A549 (cell line): ENCODE data around the gene KCNG2. TPM values are rescaled to one million over a fixed set of nuclear protein-coding genes. Genes with fewer than 3 reads are reported as not detected.

Experiments used
- ATAC-seq, 2 experiments: fragments of 200-7000 bp in 1 of 2; fragments of >200 bp in 1 of 2; cut with Nextera tagmentation in 1 of 2; cut with Tn5 transposase in 1 of 2; 3 replicates each; pipeline versions ENCODE4 v1.8.0 to v1.9.1; 2018 to 2020; ENCODE audit warnings: mild to moderate bottlenecking in 1 of 2, moderate library complexity in 1 of 2
- CTCF ChIA-PET: fragments of 300-600 bp; sonication (Branson Sonifier 250); formaldehyde crosslinking; extraction: SDS; loops from one replicate; lab custom pipeline; 2021; ENCODE audit warnings: antibody characterized with exemption, inconsistent platforms; lab: Yijun Ruan, JAX
- POLR2A ChIA-PET: fragments of 350-600 bp; formaldehyde crosslinking; extraction: SDS; loops from one replicate; lab custom pipeline; 2021; ENCODE audit warnings: antibody characterized with exemption, inconsistent platforms; lab: Yijun Ruan, JAX
- DNase-seq, 2 experiments: peaks; one replicate each; pipeline versions ENCODE4 v3.0.0 to v3.0.0-alpha.2; 2011 to 2016; ENCODE audit warnings: low read depth in 1 of 2, low spot score in 1 of 2
- FAIRE-seq: peaks from 2 replicates; lab custom pipeline; 2011; peaks lifted over from hg19 to GRCh38; lab: Jason Lieb, UNC
- H3K27ac ChIP-seq, 2 experiments: fragments of >200 bp; sonication (Bioruptor Twin); formaldehyde crosslinking; 3 replicates each; pipeline ENCODE4 v1.5.1; 2016 to 2017
- H3K4me1 ChIP-seq: fragments of >200 bp; sonication (Bioruptor Twin); formaldehyde crosslinking; 3 replicates; pipeline ENCODE4 v1.6.1; 2016
- H3K4me2 ChIP-seq: fragments of >200 bp; sonication (Bioruptor Twin); formaldehyde crosslinking; 3 replicates; pipeline ENCODE4 v1.6.1; 2016
- H3K4me3 ChIP-seq: fragments of >200 bp; sonication (Bioruptor Twin); formaldehyde crosslinking; 3 replicates; pipeline ENCODE4 v1.5.1; 2016
- H3K9me3 ChIP-seq: fragments of >200 bp; sonication (Bioruptor Twin); formaldehyde crosslinking; 3 replicates; pipeline ENCODE4 v1.6.1; 2016
- BHLHE40 ChIP-seq: IDR thresholded peaks from 2 replicates; pipeline ENCODE4 v1.6.1; 2012; ENCODE audit warnings: low read depth, low read length, inconsistent platforms
- CHD2 ChIP-seq: fragments of 150-350 bp; IDR thresholded peaks from 2 replicates; pipeline ENCODE4 v1.6.1; 2014; ENCODE audit warnings: low read length; ENCODE audit not compliant: partially characterized antibody
- E2F6 ChIP-seq: IDR thresholded peaks from 2 replicates; pipeline ENCODE4 v1.6.1; 2012; ENCODE audit warnings: low read depth, borderline replicate concordance
- ESRRA ChIP-seq: fragments of 150-350 bp; IDR thresholded peaks from 2 replicates; pipeline ENCODE4 v1.6.1; 2014; ENCODE audit warnings: mild to moderate bottlenecking, low read length, borderline replicate concordance
- FOSB ChIP-seq: fragments of 250-450 bp; sonication (Bioruptor Pico); IDR thresholded peaks from 2 replicates; pipeline ENCODE4 v1.5.0; 2020; ENCODE audit warnings: mild to moderate bottlenecking, moderate library complexity
- GATA3 ChIP-seq: IDR thresholded peaks from 2 replicates; pipeline ENCODE4 v1.6.1; 2012; ENCODE audit warnings: borderline replicate concordance
- HEYL ChIP-seq: fragments of 250-450 bp; sonication (Bioruptor Pico); IDR thresholded peaks from 2 replicates; pipeline ENCODE4 v1.8.0; 2021; ENCODE audit warnings: mild to moderate bottlenecking, moderate library complexity
- HMGXB4 ChIP-seq: fragments of 250-450 bp; sonication (Bioruptor Pico); IDR thresholded peaks from 2 replicates; pipeline ENCODE4 v1.5.0; 2021; ENCODE audit warnings: mild to moderate bottlenecking, moderate library complexity, borderline replicate concordance
- HOXB13 ChIP-seq: fragments of 250-450 bp; sonication (Bioruptor Pico); IDR thresholded peaks from 2 replicates; pipeline ENCODE4 v1.5.0; 2020; ENCODE audit warnings: low read depth, mild to moderate bottlenecking, moderate library complexity
- HOXB5 ChIP-seq: fragments of 250-450 bp; sonication (Bioruptor Pico); IDR thresholded peaks from 2 replicates; pipeline ENCODE4 v1.5.0; 2020; ENCODE audit warnings: mild to moderate bottlenecking, moderate library complexity
- JUN ChIP-seq, 2 experiments: fragments of >200 bp; sonication (Bioruptor Twin); formaldehyde crosslinking; IDR thresholded peaks; 2 replicates in 1 of 2; 3 replicates in 1 of 2; pipeline ENCODE4 v1.6.1; 2016 to 2017
- MAFK ChIP-seq: fragments of 450-650 bp; IDR thresholded peaks from 2 replicates; pipeline ENCODE4 v1.6.1; 2014; ENCODE audit not compliant: partially characterized antibody
- MAZ ChIP-seq: fragments of 150-350 bp; IDR thresholded peaks from 2 replicates; pipeline ENCODE4 v1.6.1; 2014; ENCODE audit warnings: antibody characterized with exemption, low read depth, low read length, borderline replicate concordance
- NFE2L2 ChIP-seq: fragments of 150-350 bp; conservative IDR thresholded peaks from 2 replicates; pipeline ENCODE4 v1.6.1; 2014; ENCODE audit warnings: low read length
- NPAS2 ChIP-seq: fragments of 250-450 bp; sonication (Bioruptor Pico); IDR thresholded peaks from 2 replicates; pipeline ENCODE4 v1.8.0; 2022; ENCODE audit warnings: mild to moderate bottlenecking, moderate library complexity, borderline replicate concordance
- NR3C1 ChIP-seq: fragments of >200 bp; sonication (Bioruptor Twin); formaldehyde crosslinking; IDR thresholded peaks from 3 replicates; pipeline ENCODE4 v1.6.1; 2017
- PHF8 ChIP-seq: fragments of 200-600 bp; sonication (generic); IDR thresholded peaks from 2 replicates; pipeline ENCODE4 v1.6.1; 2016; ENCODE audit warnings: low read depth, mild to moderate bottlenecking, antibody characterized with exemption, moderate library complexity, borderline replicate concordance
- RAD21 ChIP-seq, 2 experiments: fragments of >200 bp in 1 of 2; sonication (Bioruptor Twin) in 1 of 2; formaldehyde crosslinking in 1 of 2; IDR thresholded peaks in 1 of 2; conservative IDR thresholded peaks in 1 of 2; 2 replicates in 1 of 2; 3 replicates in 1 of 2; pipeline ENCODE4 v1.6.1; 2012 to 2018; ENCODE audit warnings: inconsistent platforms in 1 of 2
- RCOR1 ChIP-seq: fragments of 150-350 bp; IDR thresholded peaks from 2 replicates; pipeline ENCODE4 v1.6.1; 2014; ENCODE audit warnings: antibody characterized with exemption, low read length, low read depth
- RFX5 ChIP-seq: fragments of 450-650 bp; IDR thresholded peaks from 2 replicates; pipeline ENCODE4 v1.7.1; 2014; ENCODE audit warnings: antibody characterized with exemption, mild to moderate bottlenecking, moderate library complexity
- TFCP2L1 ChIP-seq: fragments of 250-450 bp; sonication (Bioruptor Pico); IDR thresholded peaks from 2 replicates; pipeline ENCODE4 v1.5.0; 2021; ENCODE audit warnings: mild to moderate bottlenecking
- USF2 ChIP-seq: fragments of 450-650 bp; IDR thresholded peaks from 2 replicates; pipeline ENCODE4 v1.6.1; 2014; ENCODE audit warnings: antibody characterized with exemption
- ZC3H11A ChIP-seq: fragments of 450-650 bp; IDR thresholded peaks from 2 replicates; pipeline ENCODE4 v1.6.1; 2014; ENCODE audit warnings: antibody characterized with exemption, mild to moderate bottlenecking
- ZFP36 ChIP-seq: fragments of 450-650 bp; IDR thresholded peaks from 2 replicates; pipeline ENCODE4 v1.6.1; 2014; ENCODE audit warnings: borderline replicate concordance; ENCODE audit not compliant: partially characterized antibody
- ZSCAN20 ChIP-seq: fragments of 250-450 bp; sonication (Bioruptor Pico); IDR thresholded peaks from 2 replicates; pipeline ENCODE4 v1.8.0; 2022; ENCODE audit warnings: mild to moderate bottlenecking, moderate library complexity
- WGBS: methylation state at CpG from one replicate; pipeline ENCODE4 v1.1.6; 2017; ENCODE audit errors: missing lambda C conversion rate; 5-methylcytosine and 5-hydroxymethylcytosine counted together
- polyA plus RNA-seq, 4 experiments: library from polyadenylated mRNA; depleted of rRNA in 3 of 4; stranded (reverse); fragments of >200 nt; fragmentation: RNase III in 1 of 4; extraction: RNeasy Plus Mini Kit Qiagen cat#74134 plus additional on column Dnase treatment in 1 of 4; gene quantifications; 2 replicates in 3 of 4; 3 replicates in 1 of 4; pipeline ENCODE4 v1.2.3, GENCODE V29; 2011 to 2017

The KCNG2 gene
- polyA plus RNA-seq, 2 of the 4 experiments (the other 2 are of a cell fraction), result not detected

GRCh38 chr18:79832169-79832568, 34.4 kb downstream of the KCNG2 start:
- Histone ChIP-seq H3K9me3 (no peaks in the 10 kb centered on the region), H3K4me1 (no peaks in the 10 kb centered on the region), H3K27ac (no peak overlapping the region), H3K4me2 (no peak overlapping the region), H3K4me3 (no peak overlapping the region)
- TF ChIP-seq NFE2L2 (no peak), RFX5 (no peak), MAZ (no peak), RAD21 (conservative IDR thresholded peaks at IDR 0.05 in 1 of 2, IDR thresholded peaks at IDR 0.05 in 1 of 2) (no peak), RCOR1 (no peak), USF2 (no peak), TFCP2L1 (CRISPR knock-in tag) (no peak), E2F6 (no peak)
- DNase-seq (no peak), ATAC-seq (no peak), FAIRE-seq (no peak)
- POLR2A ChIA-PET, result no interaction called here
- CTCF ChIA-PET, result no interaction called here
- WGBS, result 10% methylated on average over 3 of the region's 3 CpGs

- ATAC-seq (no peak), DNase-seq (no peak), FAIRE-seq (no peak)
- no peak overlapping the region for H3K4me2 ChIP-seq
- ChIA-PET CTCF (no interaction called here), POLR2A (no interaction called here)
- H3K27ac ChIP-seq, result no peak overlapping the region
- H3K4me3 ChIP-seq, result no peak overlapping the region
- TF ChIP-seq BHLHE40 (no peak), ZSCAN20 (CRISPR knock-in tag) (no peak), HMGXB4 (no peak), HOXB5 (CRISPR knock-in tag) (no peak), ESRRA (no peak), MAFK (no peak), JUN (IDR thresholded peaks at IDR 0.05) (no peak), PHF8 (no peak), GATA3 (no peak), FOSB (no peak), NR3C1 (no peak), CHD2 (no peak), ZC3H11A (no peak), ZFP36 (no peak), NPAS2 (CRISPR knock-in tag) (no peak), HOXB13 (CRISPR knock-in tag) (no peak), HEYL (no peak)
- H3K9me3 ChIP-seq, result no peaks in the 10 kb centered on the region
- H3K4me1 ChIP-seq, result no peaks in the 10 kb centered on the region
- 13% methylated on average over 3 of the region's 6 CpGs for WGBS
Measured at GRCh38 chr18:79834834-79835233, 37.1 kb downstream of the KCNG2 start.
